ENCODE data around the gene HOXB9. TPM values are rescaled to one million over a fixed set of nuclear protein-coding genes. Genes with fewer than 3 reads are reported as not detected.

HOXB9 gene
- total and polyA plus RNA-seq, 9 of the 15 experiments (the other 6 are each of a cell fraction or from before 2014, with no cell fraction given): 3.1 to 196 (median 77.6) TPM

DNA sequence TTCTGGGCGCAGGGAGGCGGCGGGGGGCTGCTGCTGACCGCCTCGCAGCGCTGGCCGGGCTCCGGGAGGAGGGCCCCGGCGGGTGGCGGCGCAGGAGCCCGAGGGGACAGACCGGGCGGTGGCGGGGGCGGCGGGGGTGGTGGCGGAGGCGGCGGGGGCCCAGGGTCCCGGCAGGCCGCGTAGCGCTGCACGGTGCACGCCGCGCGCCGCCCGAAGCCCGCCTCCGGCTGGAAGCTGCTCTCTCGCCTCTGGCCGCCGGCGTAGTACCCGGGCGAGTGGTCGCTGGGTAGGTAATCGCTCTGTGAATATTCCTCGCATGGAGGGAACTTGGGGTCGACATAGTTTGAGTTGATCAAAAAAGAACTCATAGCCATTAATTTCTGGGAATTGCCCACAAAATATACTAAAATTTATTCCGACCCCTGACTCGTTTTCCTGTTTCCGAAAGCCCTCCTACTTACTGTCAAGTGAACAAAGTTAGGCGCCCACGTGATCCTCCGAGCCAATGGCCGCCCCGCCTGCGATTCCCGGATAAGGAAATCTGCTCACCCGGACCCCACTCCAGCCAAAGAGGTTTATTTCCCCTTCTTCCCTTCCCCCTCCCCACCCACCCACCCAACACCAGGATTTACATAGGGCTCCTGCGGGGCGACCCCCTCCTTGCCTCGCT, 48.1 kb downstream of the HOXB9 start, which contains the start of gene HOXB4:
Gene HOXB4 (minus strand): TSS at position 405 of the 670 bp plus-strand sequence. CDS start 31 bp downstream, at position 374.
- ChIA-PET POLR2A (interaction anchor here (0.6 to 1.2 kb wide), 5 partner anchors 15 to 75 kb away, joined by 3 to 5 read pairs (median 3); partner anchors contain the start of gene HOXB5), CTCF (ENCODE audit: low intra/inter-chr PET ratio) (interaction anchor here (0.6 kb wide), 1 partner anchor 12 kb away, joined by 3 read pairs; no protein-coding TSS in a partner anchor)
- H3K79me2 ChIP-seq (ENCODE audit: control insufficient read depth, insufficient read depth, low read length): peaks cover 98% of the 10 kb centered on the region
- WGBS (ENCODE audit: insufficient coverage, low coverage, missing lambda C conversion rate): under 1% methylated on average over 37 of the region's 58 CpGs
- H3K4me3 ChIP-seq: peak within 1 kb of the TSS; percentile 71
- H3K36me3 ChIP-seq (ENCODE audit: control insufficient read depth, insufficient read depth, low read length): peaks cover 32% of the 10 kb centered on the region; the same call in 2 of the 3 replicates
- peak within 1 kb of the TSS; percentile 95 for H3K27ac ChIP-seq (ENCODE audit: extremely low read depth, low read depth, low read length)
- no peaks in the 10 kb centered on the region for H3K9me3 ChIP-seq (replicated peaks; ENCODE audit: control insufficient read depth, insufficient read depth, low read depth, low read length)
- no peaks in the 10 kb centered on the region for H3K9me1 ChIP-seq (ENCODE audit: control insufficient read depth, insufficient read depth, low read length)
- FAIRE-seq: peak; percentile 69
- peak within 1 kb of the TSS; percentile 61; the same call in 1 of the 2 replicates for H2AFZ ChIP-seq (ENCODE audit: low read depth, low read length)
- DNase-seq (ENCODE audit: extremely low read depth in 1 of 4, low spot score in 3 of 4): peak; percentile 87 to 95 (median 90)
- no TSS peak for BruUV-seq (replicated peaks)
- H3K27me3 ChIP-seq (ENCODE audit: control insufficient read depth in 2 of 2, insufficient read depth in 2 of 2, low read length in 2 of 2): no peaks in the 10 kb centered on the region
- H3K4me2 ChIP-seq (ENCODE audit: insufficient read depth, low read length): peak within 1 kb of the TSS; percentile 93
- ATAC-seq: peak; percentile 50
- H3K9ac ChIP-seq (ENCODE audit: insufficient read depth in 1 of 2, low read depth in 2 of 2, low read length in 2 of 2): peak within 1 kb of the TSS; percentile 95 to 97
- H3K4me1 ChIP-seq (replicated peaks in 1 of 2; ENCODE audit: control insufficient read depth in 2 of 2, insufficient read depth in 2 of 2, low read length in 2 of 2): peaks cover 43 to 53% of the 10 kb centered on the region in 2 experiments
- intact Hi-C loops (cut with micrococcal nuclease): no loop called here
- in situ Hi-C loops (cut with MboI): no loop called here
- H4K20me1 ChIP-seq (replicated peaks; ENCODE audit: control insufficient read depth, insufficient read depth, low read length): no peaks in the 10 kb centered on the region
- TF ChIP-seq TRIM24 (IDR thresholded peaks at IDR 0.05) (no peak), SAFB (IDR thresholded peaks at IDR 0.05; ENCODE audit: borderline replicate concordance, low read depth, low read length) (no peak), POLR2H (tag; IDR thresholded peaks at IDR 0.05; ENCODE audit: low read depth) (peak; percentile 59; the same call in 1 of the 2 replicates), PML (IDR thresholded peaks at IDR 0.05; ENCODE audit: low read length) (peak; percentile 42; the same call in 1 of the 2 replicates), CBFA2T2 (conservative IDR thresholded peaks at IDR 0.05) (peak; percentile 52), NR3C1 (CRISPR knock-in tag; IDR thresholded peaks at IDR 0.05) (no peak), ELF1 (tag; IDR thresholded peaks at IDR 0.05) (peak; percentile 56), TFAM (CRISPR knock-in tag; conservative IDR thresholded peaks at IDR 0.05) (no peak), RFX1 (IDR thresholded peaks at IDR 0.05) (no peak), MYC (IDR thresholded peaks at IDR 0.05; ENCODE audit: low read depth, low read length) (peak; percentile 34; the same call in 1 of the 2 replicates), MYC (CRISPR knock-in tag; IDR thresholded peaks at IDR 0.05; ENCODE audit: borderline replicate concordance, low read depth) (no peak), E2F6 (IDR thresholded peaks at IDR 0.05; ENCODE audit: borderline replicate concordance in 1 of 2, extremely low read depth in 1 of 2, insufficient read depth in 1 of 2, insufficient read length in 1 of 2, low read depth in 1 of 2, low read length in 1 of 2, poor library complexity in 1 of 2, severe bottlenecking in 1 of 2) (peak in 1 of 2 experiments; percentile 67), SNRNP70 (optimal IDR thresholded peaks at IDR 0.05; ENCODE audit: low read depth, low read length) (no peak), ERF (CRISPR knock-in tag; IDR thresholded peaks at IDR 0.05) (peak; percentile 58; the same call in 1 of the 2 replicates)
- TF ChIP-seq, protein P1, sequence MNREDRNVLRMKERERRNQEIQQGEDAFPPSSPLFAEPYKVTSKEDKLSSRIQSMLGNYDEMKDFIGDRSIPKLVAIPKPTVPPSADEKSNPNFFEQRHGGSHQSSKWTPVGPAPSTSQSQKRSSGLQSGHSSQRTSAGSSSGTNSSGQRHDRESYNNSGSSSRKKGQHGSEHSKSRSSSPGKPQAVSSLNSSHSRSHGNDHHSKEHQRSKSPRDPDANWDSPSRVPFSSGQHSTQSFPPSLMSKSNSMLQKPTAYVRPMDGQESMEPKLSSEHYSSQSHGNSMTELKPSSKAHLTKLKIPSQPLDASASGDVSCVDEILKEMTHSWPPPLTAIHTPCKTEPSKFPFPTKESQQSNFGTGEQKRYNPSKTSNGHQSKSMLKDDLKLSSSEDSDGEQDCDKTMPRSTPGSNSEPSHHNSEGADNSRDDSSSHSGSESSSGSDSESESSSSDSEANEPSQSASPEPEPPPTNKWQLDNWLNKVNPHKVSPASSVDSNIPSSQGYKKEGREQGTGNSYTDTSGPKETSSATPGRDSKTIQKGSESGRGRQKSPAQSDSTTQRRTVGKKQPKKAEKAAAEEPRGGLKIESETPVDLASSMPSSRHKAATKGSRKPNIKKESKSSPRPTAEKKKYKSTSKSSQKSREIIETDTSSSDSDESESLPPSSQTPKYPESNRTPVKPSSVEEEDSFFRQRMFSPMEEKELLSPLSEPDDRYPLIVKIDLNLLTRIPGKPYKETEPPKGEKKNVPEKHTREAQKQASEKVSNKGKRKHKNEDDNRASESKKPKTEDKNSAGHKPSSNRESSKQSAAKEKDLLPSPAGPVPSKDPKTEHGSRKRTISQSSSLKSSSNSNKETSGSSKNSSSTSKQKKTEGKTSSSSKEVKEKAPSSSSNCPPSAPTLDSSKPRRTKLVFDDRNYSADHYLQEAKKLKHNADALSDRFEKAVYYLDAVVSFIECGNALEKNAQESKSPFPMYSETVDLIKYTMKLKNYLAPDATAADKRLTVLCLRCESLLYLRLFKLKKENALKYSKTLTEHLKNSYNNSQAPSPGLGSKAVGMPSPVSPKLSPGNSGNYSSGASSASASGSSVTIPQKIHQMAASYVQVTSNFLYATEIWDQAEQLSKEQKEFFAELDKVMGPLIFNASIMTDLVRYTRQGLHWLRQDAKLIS (CRISPR knock-in tag; IDR thresholded peaks at IDR 0.05): no peak
- TF ChIP-seq, protein P2, sequence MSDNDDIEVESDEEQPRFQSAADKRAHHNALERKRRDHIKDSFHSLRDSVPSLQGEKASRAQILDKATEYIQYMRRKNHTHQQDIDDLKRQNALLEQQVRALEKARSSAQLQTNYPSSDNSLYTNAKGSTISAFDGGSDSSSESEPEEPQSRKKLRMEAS (CRISPR knock-in tag; IDR thresholded peaks at IDR 0.05): no peak

Measured in K562 (cell line).